Measurements from ENCODE around the gene SLC35A3.

- TF ChIP-seq EZH2 (IDR thresholded peaks at IDR 0.05; ENCODE audit: low read length, unreplicated experiment) (no peak), CTCF (conservative IDR thresholded peaks at IDR 0.05; ENCODE audit: low read depth, low read length) (no peak)
Measured at GRCh38 chr1:100051401-100051800, 81.6 kb downstream of the SLC35A3 start.

All from PC-3 (cell line).